Endothelial cell of umbilical vein (primary cell): ENCODE results near the gene MGST1. TPM values are rescaled to one million over a fixed set of nuclear protein-coding genes. Genes with fewer than 3 reads are reported as not detected.

Experiments
- BruUV-seq: library from RNA; stranded (reverse); fragments of 400-500 nt; replicated peaks from 2 replicates; lab custom pipeline; 2021; lab: Mats Ljungman, UMichigan
- CTCF ChIA-PET: fragments of 300-600, 350-600 bp; sonication (Branson Sonifier 250); formaldehyde crosslinking; loops from one replicate; lab custom pipeline; 2021; ENCODE audit warnings: antibody characterized with exemption, inconsistent platforms; lab: Charles Lee
- POLR2A ChIA-PET: fragments of 300-600, 350-600 bp; sonication (Branson Sonifier 250); formaldehyde crosslinking; loops from one replicate; lab custom pipeline; 2021; ENCODE audit warnings: antibody characterized with exemption, inconsistent platforms; lab: Charles Lee
- DNase-seq: peaks from one replicate; pipeline ENCODE4 v3.0.0-alpha.2; 2011; ENCODE audit warnings: low read depth, low spot score
- FAIRE-seq: peaks from 2 replicates; lab custom pipeline; 2011; peaks lifted over from hg19 to GRCh38; lab: Jason Lieb, UNC
- H2AFZ ChIP-seq: 2 replicates; pipeline ENCODE4 v1.6.0; 2012; ENCODE audit warnings: low read depth, low read length, control low read depth, inconsistent platforms
- H3K27ac ChIP-seq: 2 replicates; pipeline ENCODE4 v1.5.1; 2011; ENCODE audit warnings: low read depth, mild to moderate bottlenecking, control low read depth, low read length, moderate library complexity; ENCODE audit not compliant: insufficient read depth
- H3K27me3 ChIP-seq, 2 experiments: 2 replicates each; pipeline versions ENCODE4 v1.6.0 to v1.6.1; 2011; ENCODE audit warnings: low read length in 2 of 2, mixed read lengths in 1 of 2; ENCODE audit not compliant: control insufficient read depth in 2 of 2, insufficient read depth in 2 of 2
- H3K36me3 ChIP-seq, 2 experiments: 2 replicates in 1 of 2; 3 replicates in 1 of 2; pipeline ENCODE4 v1.5.1; 2011; ENCODE audit warnings: low read length in 2 of 2, mild to moderate bottlenecking in 1 of 2, moderate library complexity in 1 of 2; ENCODE audit not compliant: control insufficient read depth in 2 of 2, insufficient read depth in 2 of 2; ENCODE audit errors: extremely low read depth in 1 of 2
- H3K4me1 ChIP-seq: 3 replicates; pipeline ENCODE4 v1.5.1; 2011; ENCODE audit warnings: mild to moderate bottlenecking, low read length; ENCODE audit not compliant: control insufficient read depth, insufficient read depth; ENCODE audit errors: extremely low read depth
- H3K4me2 ChIP-seq: 2 replicates; pipeline ENCODE4 v1.6.1; 2011; ENCODE audit warnings: low read length, control low read depth, mixed read lengths; ENCODE audit not compliant: insufficient read depth
- H3K4me3 ChIP-seq, 3 experiments: fragments of 200-600 bp in 1 of 3; sonication (generic), shearing (Covaris generic) in 1 of 3; replicated peaks in 1 of 3; 2 replicates each; pipeline ENCODE4 v1.5.1; 2011 to 2016; ENCODE audit warnings: control low read depth in 3 of 3, low read length in 3 of 3, mild to moderate bottlenecking in 2 of 3, inconsistent platforms in 1 of 3, low read depth in 1 of 3, moderate library complexity in 1 of 3; ENCODE audit not compliant: insufficient read depth in 1 of 3
- H3K79me2 ChIP-seq: 2 replicates; pipeline ENCODE4 v1.6.0; 2012; ENCODE audit warnings: low read length, inconsistent platforms; ENCODE audit not compliant: control insufficient read depth, insufficient read depth
- H3K9ac ChIP-seq: replicated peaks from 2 replicates; pipeline ENCODE3; 2011; ENCODE audit warnings: low read length, control low read depth; ENCODE audit not compliant: insufficient read depth; ENCODE audit errors: extremely low read depth
- H3K9me1 ChIP-seq: replicated peaks from 3 replicates; pipeline ENCODE4 v1.6.0; 2011; ENCODE audit warnings: mild to moderate bottlenecking, low read length; ENCODE audit not compliant: control insufficient read depth, insufficient read depth; ENCODE audit errors: extremely low read depth
- H3K9me3 ChIP-seq: replicated peaks from 2 replicates; pipeline ENCODE4 v1.5.1; 2012; ENCODE audit warnings: low read length, inconsistent platforms; ENCODE audit not compliant: control insufficient read depth, insufficient read depth
- H4K20me1 ChIP-seq: replicated peaks from 2 replicates; pipeline ENCODE3; 2011; ENCODE audit warnings: mild to moderate bottlenecking, low read length; ENCODE audit not compliant: control insufficient read depth, insufficient read depth; ENCODE audit errors: extremely low read depth
- EZH2 ChIP-seq: IDR thresholded peaks from 2 replicates; pipeline ENCODE4 v1.6.1; 2012; ENCODE audit warnings: borderline replicate concordance, low read depth, mild to moderate bottlenecking, moderate library complexity, low read length, inconsistent platforms; ENCODE audit not compliant: severe bottlenecking
- FOS ChIP-seq: IDR thresholded peaks from 2 replicates; pipeline ENCODE4 v1.6.1; 2011; ENCODE audit warnings: mild to moderate bottlenecking, low read length, moderate library complexity, borderline replicate concordance; ENCODE audit not compliant: insufficient read depth
- GATA2 ChIP-seq: IDR thresholded peaks from 2 replicates; pipeline ENCODE4 v1.7.0; 2011; ENCODE audit warnings: low read depth, mild to moderate bottlenecking, moderate library complexity, mixed read lengths, low read length; ENCODE audit not compliant: insufficient read length, insufficient read depth
- JUN ChIP-seq: IDR thresholded peaks from 2 replicates; pipeline ENCODE4 v1.6.1; 2011; ENCODE audit warnings: borderline replicate concordance, low read depth; ENCODE audit not compliant: insufficient read length, insufficient read depth
- MAX ChIP-seq: IDR thresholded peaks from 2 replicates; pipeline ENCODE4 v1.6.1; 2011; ENCODE audit not compliant: insufficient read depth, insufficient read length
- MYC ChIP-seq: IDR thresholded peaks from one replicate; pipeline ENCODE4 v1.6.1; 2011; ENCODE audit warnings: mild to moderate bottlenecking, low read depth, low read length
- POLR2A ChIP-seq: IDR thresholded peaks from 2 replicates; pipeline ENCODE4 v1.6.1; 2012; ENCODE audit warnings: low read depth, mild to moderate bottlenecking, control low read depth, low read length
- POLR2AphosphoS5 ChIP-seq: IDR thresholded peaks from 2 replicates; pipeline ENCODE4 v1.6.1; 2012; ENCODE audit warnings: low read depth, mild to moderate bottlenecking, control low read depth, low read length, moderate library complexity; ENCODE audit not compliant: insufficient read depth
- dilution Hi-C: fragments of 300-500 bp; cut with MboI; formaldehyde crosslinking; loops from one replicate; pipeline ENCODE4 v1.15.0; 2019; ENCODE audit warnings: low sequenced_read_pairs; ENCODE audit not compliant: extremely low pct_ligation_motif_present
- intact Hi-C: fragments of 100-400 bp; cut with micrococcal nuclease; formaldehyde crosslinking; loops from one replicate; pipeline ENCODE4 v1.10.0; 2022
- polyA plus RNA-seq, 4 experiments: library from polyadenylated mRNA; depleted of rRNA in 3 of 4; stranded (reverse) in 3 of 4; unstranded in 1 of 4; fragments of >200 nt; gene quantifications; 2 replicates each; pipeline versions ENCODE4 v1.2.1 to v1.2.3, GENCODE V29; 2011 to 2012; ENCODE audit warnings: missing spikeins in 1 of 4
- total RNA-seq: library from RNA; stranded (reverse); gene quantifications from 2 replicates; pipeline ENCODE4 v1.2.3, GENCODE V29; 2021
- TF ChIP-seq, protein P1 (sequence below), 2 donors: IDR thresholded peaks; 1 replicate in 1 of 2; 2 replicates in 1 of 2; pipeline ENCODE4 v1.5.1; 2011; ENCODE audit warnings: low read length in 2 of 2, mild to moderate bottlenecking in 2 of 2, moderate library complexity in 2 of 2, control low read depth in 1 of 2, inconsistent platforms in 1 of 2, low read depth in 1 of 2; ENCODE audit not compliant: insufficient read depth in 1 of 2; ENCODE audit errors: extremely low read depth in 1 of 2

The MGST1 gene
- total and polyA plus RNA-seq, 2 donors (not counting 3 experiments of a cell fraction or from before 2014, with no cell fraction given) = 131 to 170 TPM

DNA sequence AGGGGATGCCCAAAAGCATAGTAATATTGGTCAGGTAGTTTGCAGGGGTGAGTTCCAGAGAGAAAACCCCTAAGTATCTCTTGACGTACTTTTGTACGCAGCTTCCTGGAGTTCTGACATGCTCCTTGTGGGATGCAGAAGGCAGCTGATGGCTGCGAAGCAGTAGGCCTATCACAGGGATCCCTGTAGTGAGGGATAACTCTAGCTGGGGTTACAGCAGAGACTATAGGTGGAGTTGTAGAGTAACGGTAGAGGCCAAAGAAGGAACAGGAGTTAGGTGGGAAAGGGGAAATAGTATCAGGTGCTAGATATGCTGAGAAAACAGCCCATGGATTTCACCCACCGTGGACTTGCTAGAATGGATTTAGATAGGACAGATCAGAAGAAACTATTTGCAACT lies 37.3 kb downstream of the MGST1 start:
- Histone ChIP-seq H3K36me3 (no peaks in the 10 kb centered on the region), H3K79me2 (no peaks in the 10 kb centered on the region), H3K4me2 (no peak overlapping the region), H3K27ac (no peak overlapping the region), H4K20me1 (no peaks in the 10 kb centered on the region), H2AFZ (no peak overlapping the region), H3K4me3 (no peak overlapping the region), H3K9me3 (no peaks in the 10 kb centered on the region), H3K27me3 (no peaks in the 10 kb centered on the region), H3K9me1 (no peaks in the 10 kb centered on the region), H3K4me1 (no peaks in the 10 kb centered on the region), H3K9ac (no peak overlapping the region)
- dilution Hi-C loops (no loop called here), intact Hi-C loops (loop anchor here (5.0 kb wide), 1 partner anchor 1608 kb away; no protein-coding TSS in a partner anchor)
- POLR2A ChIA-PET = no interaction called here
- TF ChIP-seq FOS (no peak), MYC (no peak), POLR2A (no peak), JUN (no peak), POLR2AphosphoS5 (no peak), GATA2 (no peak), MAX (no peak), EZH2 (no peak)
- TF ChIP-seq, protein P1, sequence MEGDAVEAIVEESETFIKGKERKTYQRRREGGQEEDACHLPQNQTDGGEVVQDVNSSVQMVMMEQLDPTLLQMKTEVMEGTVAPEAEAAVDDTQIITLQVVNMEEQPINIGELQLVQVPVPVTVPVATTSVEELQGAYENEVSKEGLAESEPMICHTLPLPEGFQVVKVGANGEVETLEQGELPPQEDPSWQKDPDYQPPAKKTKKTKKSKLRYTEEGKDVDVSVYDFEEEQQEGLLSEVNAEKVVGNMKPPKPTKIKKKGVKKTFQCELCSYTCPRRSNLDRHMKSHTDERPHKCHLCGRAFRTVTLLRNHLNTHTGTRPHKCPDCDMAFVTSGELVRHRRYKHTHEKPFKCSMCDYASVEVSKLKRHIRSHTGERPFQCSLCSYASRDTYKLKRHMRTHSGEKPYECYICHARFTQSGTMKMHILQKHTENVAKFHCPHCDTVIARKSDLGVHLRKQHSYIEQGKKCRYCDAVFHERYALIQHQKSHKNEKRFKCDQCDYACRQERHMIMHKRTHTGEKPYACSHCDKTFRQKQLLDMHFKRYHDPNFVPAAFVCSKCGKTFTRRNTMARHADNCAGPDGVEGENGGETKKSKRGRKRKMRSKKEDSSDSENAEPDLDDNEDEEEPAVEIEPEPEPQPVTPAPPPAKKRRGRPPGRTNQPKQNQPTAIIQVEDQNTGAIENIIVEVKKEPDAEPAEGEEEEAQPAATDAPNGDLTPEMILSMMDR (IDR thresholded peaks at IDR 0.05; ENCODE audit: extremely low read depth in 1 of 2, insufficient read depth in 1 of 2, low read depth in 1 of 2, low read length in 2 of 2) = no peak
- no TSS peak for BruUV-seq
- DNase-seq = no peak
- FAIRE-seq = no peak
- CTCF ChIA-PET = interaction anchor here (2.5 kb wide), 1 partner anchor 1608 kb away, joined by 49 read pairs; no protein-coding TSS in a partner anchor
